Measurements from ENCODE around the gene CLCA1. TPM values are rescaled to one million over a fixed set of nuclear protein-coding genes. Genes with fewer than 3 reads are reported as not detected.

CLCA1 gene
- total RNA-seq, 1 experiment from 2014 or later, result not detected

- Histone ChIP-seq H2AFZ (ENCODE audit: low read length) (no peak overlapping the region), H2BK120ac (ENCODE audit: low read depth, low read length, poor library complexity, severe bottlenecking) (no peak overlapping the region), H4K8ac (replicated peaks; ENCODE audit: insufficient read length, low read depth, low read length) (no peak overlapping the region), H3K4me2 (ENCODE audit: insufficient read depth, insufficient read length, low read length) (no peak overlapping the region), H3K9ac (ENCODE audit: extremely low read depth, insufficient read length, low read length) (no peak overlapping the region), H3K56ac (ENCODE audit: insufficient read length, low read depth, low read length) (no peak overlapping the region), H3K23me2 (ENCODE audit: insufficient read length, low read depth, low read length, poor library complexity, severe bottlenecking) (no peaks in the 10 kb centered on the region), H3K4ac (ENCODE audit: low read depth, low read length) (no peak overlapping the region), H3K79me1 (ENCODE audit: insufficient read depth, low read depth, low read length, poor library complexity, severe bottlenecking) (no peaks in the 10 kb centered on the region), H3K18ac (ENCODE audit: insufficient read length, low read depth, low read length) (no peak overlapping the region), H4K5ac (ENCODE audit: insufficient read length, low read depth, low read length) (no peak overlapping the region), H4K20me1 (ENCODE audit: control insufficient read depth, insufficient read depth, insufficient read length) (no peaks in the 10 kb centered on the region), H3K14ac (ENCODE audit: insufficient read depth, low read length) (no peak overlapping the region), H3K27me3 (ENCODE audit: insufficient read depth, low read length) (no peaks in the 10 kb centered on the region), H2AK5ac (ENCODE audit: insufficient read length, low read length) (no peak overlapping the region), H2BK12ac (ENCODE audit: insufficient read length, low read depth, low read length) (no peak overlapping the region), H2BK5ac (ENCODE audit: insufficient read length, low read length) (no peak overlapping the region), H3K9me3 (ENCODE audit: control insufficient read depth, low read depth, low read length) (no peaks in the 10 kb centered on the region), H3K27ac (ENCODE audit: insufficient read length, low read depth, low read length) (no peak overlapping the region), H3T11ph (ENCODE audit: low read length) (no peak overlapping the region), H3K79me2 (ENCODE audit: insufficient read depth, low read length) (no peaks in the 10 kb centered on the region), H3K4me1 (ENCODE audit: insufficient read depth, low read length) (no peaks in the 10 kb centered on the region), H3K23ac (ENCODE audit: insufficient read length, low read depth, low read length) (no peak overlapping the region), H2BK15ac (ENCODE audit: low read depth, low read length) (no peak overlapping the region), H4K91ac (ENCODE audit: insufficient read length, low read depth, low read length) (no peak overlapping the region), H2BK20ac (ENCODE audit: low read depth, low read length, poor library complexity, severe bottlenecking) (no peak overlapping the region)
- no CpG with 5 or more reads among the region's 3 CpGs for WGBS (ENCODE audit: extremely low coverage, insufficient read length, low lambda C conversion rate)
- Mint-ChIP-seq H3K9me3 (peaks cover 14 to 17% of the 10 kb centered on the region in 2 experiments), H3K4me1 (peaks cover 0 to 6% of the 10 kb centered on the region in 2 experiments; a peak in 2 of 4 replicates), H3K4me3 (no peak overlapping the region), H3K27ac (no peak overlapping the region), H3K27me3 (ENCODE audit: low read depth) (no peaks in the 10 kb centered on the region), H3K36me3 (ENCODE audit: insufficient read depth in 1 of 3, low read depth in 3 of 3) (peaks cover 7 to 18% (median 7%) of the 10 kb centered on the region in 3 experiments)
- no peak for DNase-seq
- no peak for TF ChIP-seq CTCF (conservative IDR thresholded peaks at IDR 0.05)
Measured at GRCh38 chr1:86522240-86522639, 53.5 kb downstream of the CLCA1 start.

All from H9 (cell line).